NCI-H510A (cell line): ENCODE data around the gene CACNB3.

ENCODE experiments used
- DNase-seq: peaks from one replicate; lab custom pipeline; 2025; lab: John Stamatoyannopoulos, UW

The CACNB3 gene

GRCh38 chr12:48788854-48789775 is 29.2 kb upstream of the CACNB3 start, which contains the start of gene ADCY6:
TSS of gene ADCY6 (minus strand) at chr12:48789089. CDS start at chr12:48783434, 5,655 bp downstream.
- peak; percentile 35 for DNase-seq

- no peak for DNase-seq
Measured at GRCh38 chr12:48789858-48790326, 28.4 kb upstream of the CACNB3 start.

- no peak for DNase-seq
Measured at GRCh38 chr12:48793696-48794095, 24.6 kb upstream of the CACNB3 start.

- no peak for DNase-seq
Measured at GRCh38 chr12:48794870-48795269, 23.4 kb upstream of the CACNB3 start.

- peak; percentile 43 for DNase-seq
Measured at GRCh38 chr12:48795550-48796455, 22.5 kb upstream of the CACNB3 start.

GRCh38 chr12:48796976-48797375 is 21.3 kb upstream of the CACNB3 start:
- no peak for DNase-seq

- DNase-seq = no peak
Measured at GRCh38 chr12:48800457-48800856, 17.8 kb upstream of the CACNB3 start.

- no peak for DNase-seq
Measured at GRCh38 chr12:48800971-48801370, 17.3 kb upstream of the CACNB3 start.

GRCh38 chr12:48803675-48804074 is 14.6 kb upstream of the CACNB3 start:
- no peak for DNase-seq

GRCh38 chr12:48807981-48808380 is 10.3 kb upstream of the CACNB3 start:
- DNase-seq = no peak

GRCh38 chr12:48810903-48811431 is 7.3 kb upstream of the CACNB3 start:
- DNase-seq = no peak

- DNase-seq = no peak
Measured at GRCh38 chr12:48811437-48812090, 6.7 kb upstream of the CACNB3 start.

- DNase-seq = no peak
Measured at GRCh38 chr12:48812389-48812788, 5.9 kb upstream of the CACNB3 start.

GRCh38 chr12:48813465-48814261 is 4.6 kb upstream of the CACNB3 start:
- no peak for DNase-seq

- peak; percentile 48 for DNase-seq
Measured at GRCh38 chr12:48814262-48815125, 3.8 kb upstream of the CACNB3 start.

GRCh38 chr12:48815126-48816110 is 2.9 kb upstream of the CACNB3 start:
- DNase-seq = peak; percentile 76

GRCh38 chr12:48816143-48816854 is 2.0 kb upstream of the CACNB3 start:
- DNase-seq = no peak
